K562 (cell line): ENCODE results near the gene UROS. TPM values are rescaled to one million over a fixed set of nuclear protein-coding genes. Genes with fewer than 3 reads are reported as not detected.

Experiments used
- ATAC-seq: fragments of 200-7000 bp; cut with Tn5 transposase; 3 replicates; pipeline ENCODE4 v1.9.1; 2020; ENCODE audit warnings: moderate library complexity
- BruUV-seq: library from RNA; stranded (reverse); fragments of 400-500 nt; replicated peaks from 2 replicates; lab custom pipeline; 2021; lab: Mats Ljungman, UMichigan
- CTCF ChIA-PET: fragments of 300-600 bp; formaldehyde crosslinking; extraction: SDS; loops from one replicate; lab custom pipeline; 2021; ENCODE audit warnings: low intra/inter-chr PET ratio; lab: Yijun Ruan, JAX
- POLR2A ChIA-PET: fragments of 300-600, 350-650 bp; sonication (Branson Sonifier 250); formaldehyde crosslinking; extraction: SDS; loops from one replicate; lab custom pipeline; 2021; ENCODE audit warnings: antibody characterized with exemption, inconsistent platforms; lab: Yijun Ruan, JAX
- DNase-seq, 4 experiments: peaks; one replicate each; pipeline versions ENCODE4 v3.0.0 to v3.0.0-alpha.2; 2011 to 2018; ENCODE audit warnings: low spot score in 3 of 4, mixed read lengths in 3 of 4; ENCODE audit errors: extremely low read depth in 1 of 4
- FAIRE-seq: peaks from 2 replicates; lab custom pipeline; 2011; peaks lifted over from hg19 to GRCh38; lab: Jason Lieb, UNC
- H2AFZ ChIP-seq: 2 replicates; pipeline ENCODE4 v1.6.0; 2011; ENCODE audit warnings: low read depth, low read length, control low read depth, inconsistent platforms
- H3K27ac ChIP-seq: fragments of 200-600 bp; 3 replicates; pipeline ENCODE4 v1.8.0; 2011; ENCODE audit warnings: low read depth, mild to moderate bottlenecking, control low read depth, inconsistent platforms, low read length, moderate library complexity, mixed read lengths; ENCODE audit errors: extremely low read depth
- H3K27me3 ChIP-seq, 2 experiments: fragments of 300-600 bp in 1 of 2; 2 replicates in 1 of 2; 3 replicates in 1 of 2; pipeline versions ENCODE4 v1.6.0 to v1.8.0; 2011; ENCODE audit warnings: inconsistent platforms in 2 of 2, low read length in 2 of 2, mild to moderate bottlenecking in 1 of 2, mixed read lengths in 1 of 2, moderate library complexity in 1 of 2; ENCODE audit not compliant: control insufficient read depth in 2 of 2, insufficient read depth in 2 of 2
- H3K36me3 ChIP-seq: fragments of 300-600 bp; 3 replicates; pipeline ENCODE4 v1.8.0; 2011; ENCODE audit warnings: mild to moderate bottlenecking, low read length, inconsistent platforms; ENCODE audit not compliant: control insufficient read depth, insufficient read depth
- H3K4me1 ChIP-seq, 2 experiments: fragments of 200-600 bp in 1 of 2; replicated peaks in 1 of 2; 2 replicates in 1 of 2; 3 replicates in 1 of 2; pipeline versions ENCODE4 v1.5.1 to v1.8.0; 2011; ENCODE audit warnings: inconsistent platforms in 2 of 2, low read length in 2 of 2, mild to moderate bottlenecking in 1 of 2, mixed read lengths in 1 of 2, moderate library complexity in 1 of 2; ENCODE audit not compliant: control insufficient read depth in 2 of 2, insufficient read depth in 2 of 2
- H3K4me2 ChIP-seq: 2 replicates; pipeline ENCODE4 v1.6.1; 2011; ENCODE audit warnings: low read length, control low read depth, inconsistent platforms, mixed read lengths; ENCODE audit not compliant: insufficient read depth
- H3K4me3 ChIP-seq: fragments of 200-600 bp; sonication (generic), shearing (Covaris generic); 2 replicates; pipeline ENCODE4 v1.5.1; 2016; ENCODE audit warnings: control low read depth, inconsistent platforms
- H3K79me2 ChIP-seq: fragments of 200-600 bp; 3 replicates; pipeline ENCODE4 v1.8.0; 2011; ENCODE audit warnings: low read length, inconsistent platforms; ENCODE audit not compliant: control insufficient read depth, insufficient read depth
- H3K9ac ChIP-seq, 2 experiments: 2 replicates each; pipeline versions ENCODE4 v1.6.0 to v1.6.1; 2011; ENCODE audit warnings: low read depth in 2 of 2, low read length in 2 of 2, control low read depth in 1 of 2, inconsistent platforms in 1 of 2, mild to moderate bottlenecking in 1 of 2, mixed read lengths in 1 of 2; ENCODE audit not compliant: insufficient read depth in 1 of 2
- H3K9me1 ChIP-seq: one replicate; pipeline ENCODE4 v1.6.0; 2011; ENCODE audit warnings: inconsistent platforms, mild to moderate bottlenecking, low read length, moderate library complexity; ENCODE audit not compliant: control insufficient read depth, insufficient read depth
- H3K9me3 ChIP-seq: replicated peaks from 2 replicates; pipeline ENCODE4 v1.5.1; 2011; ENCODE audit warnings: low read depth, low read length, inconsistent platforms; ENCODE audit not compliant: control insufficient read depth, insufficient read depth
- H4K20me1 ChIP-seq: replicated peaks from 2 replicates; pipeline ENCODE4 v1.6.1; 2011; ENCODE audit warnings: low read length, inconsistent platforms, mixed read lengths; ENCODE audit not compliant: control insufficient read depth, insufficient read depth
- ATF3 ChIP-seq, 2 experiments: fragments of 450-650 bp in 1 of 2; sonication (generic) in 1 of 2; formaldehyde crosslinking in 1 of 2; IDR thresholded peaks in 1 of 2; conservative IDR thresholded peaks in 1 of 2; 2 replicates each; pipeline versions ENCODE4 v1.6.1 to v1.8.1; 2016 to 2023; ENCODE audit warnings: mild to moderate bottlenecking in 2 of 2, moderate library complexity in 2 of 2, inconsistent platforms in 1 of 2, missing genetic modification reagents in 1 of 2
- CEBPB ChIP-seq: fragments of 450-650 bp; IDR thresholded peaks from 2 replicates; pipeline ENCODE4 v1.6.1; 2016; ENCODE audit warnings: missing genetic modification characterization, missing compliant biosample characterization
- CXXC5 ChIP-seq: fragments of 250-450 bp; sonication (Bioruptor Pico); IDR thresholded peaks from 2 replicates; pipeline ENCODE4 v1.8.0; 2022; ENCODE audit warnings: inconsistent platforms, mild to moderate bottlenecking, moderate library complexity
- EGR1 ChIP-seq: fragments of 450-650 bp; conservative IDR thresholded peaks from 2 replicates; pipeline ENCODE4 v1.6.1; 2017; ENCODE audit warnings: mild to moderate bottlenecking
- ILF3 ChIP-seq: fragments of 450-650 bp; IDR thresholded peaks from 2 replicates; pipeline ENCODE4 v1.6.1; 2018; ENCODE audit warnings: antibody characterized with exemption, mild to moderate bottlenecking, moderate library complexity, borderline replicate concordance
- NCOA2 ChIP-seq, 2 experiments: fragments of 450-650 bp; IDR thresholded peaks; 2 replicates each; pipeline ENCODE4 v1.6.1; 2018; ENCODE audit warnings: mild to moderate bottlenecking in 2 of 2, moderate library complexity in 1 of 2; ENCODE audit not compliant: partially characterized antibody in 2 of 2
- PRMT5 ChIP-seq: sonication (generic); formaldehyde crosslinking; IDR thresholded peaks from 2 replicates; pipeline ENCODE4 v1.5.0; 2020; ENCODE audit warnings: missing genetic modification reagents
- SMC3 ChIP-seq: conservative IDR thresholded peaks from 2 replicates; pipeline ENCODE4 v1.6.1; 2011; ENCODE audit warnings: low read depth, low read length, improper control_type of control experiment; ENCODE audit not compliant: insufficient read depth
- SREBF1 ChIP-seq: fragments of 150-350 bp; IDR thresholded peaks from 2 replicates; pipeline ENCODE4 v1.6.1; 2014; ENCODE audit warnings: antibody characterized with exemption, low read depth, low read length, borderline replicate concordance
- ZKSCAN1 ChIP-seq: fragments of 150-350 bp; IDR thresholded peaks from 2 replicates; pipeline ENCODE4 v1.6.1; 2016; ENCODE audit warnings: low read depth, low read length
- ZNF311 ChIP-seq: fragments of 250-450 bp; sonication (Bioruptor Pico); IDR thresholded peaks from 2 replicates; pipeline ENCODE4 v1.4.0; 2020; ENCODE audit warnings: mild to moderate bottlenecking, moderate library complexity
- ZNF444 ChIP-seq: fragments of 250-450 bp; sonication (Bioruptor Pico); IDR thresholded peaks from 2 replicates; pipeline ENCODE4 v1.4.0; 2020; ENCODE audit warnings: mild to moderate bottlenecking, moderate library complexity
- ZNF589 ChIP-seq: fragments of 200-800 bp; sonication (Bioruptor generic); IDR thresholded peaks from 2 replicates; pipeline ENCODE4 v1.6.1; 2016; ENCODE audit warnings: low read depth, missing genetic modification characterization, missing compliant biosample characterization
- ZSCAN32 ChIP-seq: fragments of 450-650 bp; formaldehyde crosslinking; IDR thresholded peaks from 2 replicates; pipeline ENCODE4 v1.4.0; 2020; ENCODE audit warnings: mild to moderate bottlenecking, moderate library complexity
- WGBS: fragments of 100-300 bp; shearing (Covaris generic); methylation state at CpG from one replicate; pipeline ENCODE4 v1.1.6; 2016; ENCODE audit warnings: low coverage, mixed read lengths; ENCODE audit not compliant: insufficient coverage; ENCODE audit errors: missing lambda C conversion rate; 5-methylcytosine and 5-hydroxymethylcytosine counted together
- in situ Hi-C: fragments of 300-500 bp; cut with MboI; formaldehyde crosslinking; loops from 4 replicates; pipeline ENCODE4 v1.15.0; 2018; ENCODE audit warnings: inconsistent platforms, mixed read lengths
- intact Hi-C: fragments of 100-400 bp; cut with micrococcal nuclease; formaldehyde crosslinking; loops from 2 replicates; pipeline ENCODE4 v1.14.2; 2022
- polyA plus RNA-seq, 8 experiments: library from polyadenylated mRNA; depleted of rRNA in 4 of 8; stranded (reverse) in 5 of 8; unstranded in 3 of 8; fragments of >200 nt; fragmentation: Nextera tagmentation in 2 of 8; fragmentation: Illumina TruSeq in 1 of 8; extraction: Ambion mirVana in 2 of 8; extraction: Trizol in 1 of 8; gene quantifications; 2 replicates each; pipeline versions ENCODE4 v1.2.1 to v1.2.3, GENCODE V29; 2011 to 2014; ENCODE audit warnings: inconsistent platforms in 1 of 8, missing spikeins in 1 of 8
- total RNA-seq, 7 experiments: library from RNA; depleted of rRNA in 6 of 7; stranded (reverse); fragments of >200 nt in 6 of 7; fragmentation: Illumina TruSeq in 2 of 7; extraction: Trizol in 2 of 7; gene quantifications; 2 replicates each; pipeline versions ENCODE4 v1.2.1 to v1.2.3, GENCODE V29; 2011 to 2021; ENCODE audit warnings: low replicate concordance in 1 of 7

UROS gene
- total and polyA plus RNA-seq, 9 of the 15 experiments (the other 6 are each of a cell fraction or from before 2014, with no cell fraction given): 6.4 to 39.1 (median 32.3) TPM

DNA sequence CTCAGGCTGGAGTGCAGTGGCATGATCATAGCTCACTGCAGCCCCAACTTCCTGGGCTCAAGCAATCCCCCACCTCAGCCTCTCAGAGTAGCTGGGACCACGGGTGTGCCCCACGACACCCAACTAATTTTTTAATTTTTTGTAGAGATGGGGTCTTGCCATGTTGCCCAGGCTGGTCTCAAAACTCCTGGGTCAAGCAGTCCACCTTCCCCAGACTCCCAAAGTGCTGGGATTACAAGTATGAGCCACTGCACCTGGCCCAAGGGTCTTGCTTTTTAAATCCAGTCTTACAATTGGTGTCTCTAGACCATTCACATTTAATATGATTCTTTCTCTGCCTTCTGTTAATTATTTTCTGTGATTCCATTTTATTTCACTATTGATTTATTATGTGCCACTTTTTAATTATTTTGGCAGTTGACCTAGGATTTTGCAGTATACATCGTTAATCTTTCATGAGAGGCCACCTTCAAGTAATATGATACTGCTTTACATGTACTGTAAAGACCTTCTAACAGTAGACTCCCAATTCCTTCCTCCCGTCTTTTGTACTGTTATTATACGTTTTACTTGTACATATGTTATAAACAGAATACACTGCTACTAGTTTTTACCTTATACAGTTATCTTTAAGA is 66.1 kb downstream of the UROS start:
- POLR2A ChIA-PET: interaction anchor here (0.6 to 0.9 kb wide), 2 partner anchors 33 to 139 kb away, joined by 3 read pairs; no protein-coding TSS in a partner anchor
- H3K4me3 ChIP-seq: no peak overlapping the region
- DNase-seq: no peak
- intact Hi-C loops: no loop called here
- no peaks in the 10 kb centered on the region for H3K27me3 ChIP-seq
- no peaks in the 10 kb centered on the region for H3K4me1 ChIP-seq
- no peaks in the 10 kb centered on the region for H3K9me3 ChIP-seq
- H3K4me2 ChIP-seq: no peak overlapping the region
- H3K79me2 ChIP-seq: no peaks in the 10 kb centered on the region
- H3K36me3 ChIP-seq: peaks cover 71% of the 10 kb centered on the region
- H3K9me1 ChIP-seq: no peaks in the 10 kb centered on the region
- no peak overlapping the region for H3K27ac ChIP-seq
- WGBS: 83% methylated on average over 5 of the region's 5 CpGs
- H3K9ac ChIP-seq: no peak overlapping the region
- BruUV-seq: no TSS peak
- no peak overlapping the region for H2AFZ ChIP-seq
- in situ Hi-C loops: no loop called here
- H4K20me1 ChIP-seq: no peaks in the 10 kb centered on the region
- TF ChIP-seq ILF3: no peak
- TF ChIP-seq SREBF1: no peak
- TF ChIP-seq ZKSCAN1: no peak
- TF ChIP-seq ZNF444: no peak
- TF ChIP-seq CXXC5 (CRISPR knock-in tag): no peak
- no peak for TF ChIP-seq EGR1
- TF ChIP-seq ATF3 (IDR thresholded peaks at IDR 0.05): no peak
- no peak for TF ChIP-seq ATF3 (CRISPR knock-in tag; conservative IDR thresholded peaks at IDR 0.05)
- TF ChIP-seq ZNF311 (CRISPR knock-in tag): no peak
- TF ChIP-seq CEBPB (tag): no peak
- TF ChIP-seq ZNF589 (CRISPR knock-in tag): no peak
- no peak for TF ChIP-seq NCOA2 (IDR thresholded peaks at IDR 0.05; ENCODE audit: partially characterized antibody in 2 of 2)
- TF ChIP-seq SMC3: no peak
- TF ChIP-seq PRMT5 (CRISPR knock-in tag): no peak
- TF ChIP-seq ZSCAN32 (CRISPR knock-in tag): no peak
- FAIRE-seq: no peak
- CTCF ChIA-PET: no interaction called here
- no peak for ATAC-seq
